ENCODE results near the gene ACAT2. TPM values are rescaled to one million over a fixed set of nuclear protein-coding genes. Genes with fewer than 3 reads are reported as not detected.

ACAT2 gene
- 12.9 and 37.0 TPM in 2 replicates for total RNA-seq

GRCh38 chr6:159761873-159762680 is at the start of gene ACAT2:
Gene ACAT2 (plus strand): TSS chr6:159762045. CDS start chr6:159762088, 43 bp downstream.

GRCh38 chr6:159726918-159727716 is 34.7 kb upstream of the ACAT2 start, which contains the start of gene WTAP:
Gene WTAP (plus strand): TSS chr6:159727506. CDS start chr6:159736266, 8,760 bp downstream.

DNA sequence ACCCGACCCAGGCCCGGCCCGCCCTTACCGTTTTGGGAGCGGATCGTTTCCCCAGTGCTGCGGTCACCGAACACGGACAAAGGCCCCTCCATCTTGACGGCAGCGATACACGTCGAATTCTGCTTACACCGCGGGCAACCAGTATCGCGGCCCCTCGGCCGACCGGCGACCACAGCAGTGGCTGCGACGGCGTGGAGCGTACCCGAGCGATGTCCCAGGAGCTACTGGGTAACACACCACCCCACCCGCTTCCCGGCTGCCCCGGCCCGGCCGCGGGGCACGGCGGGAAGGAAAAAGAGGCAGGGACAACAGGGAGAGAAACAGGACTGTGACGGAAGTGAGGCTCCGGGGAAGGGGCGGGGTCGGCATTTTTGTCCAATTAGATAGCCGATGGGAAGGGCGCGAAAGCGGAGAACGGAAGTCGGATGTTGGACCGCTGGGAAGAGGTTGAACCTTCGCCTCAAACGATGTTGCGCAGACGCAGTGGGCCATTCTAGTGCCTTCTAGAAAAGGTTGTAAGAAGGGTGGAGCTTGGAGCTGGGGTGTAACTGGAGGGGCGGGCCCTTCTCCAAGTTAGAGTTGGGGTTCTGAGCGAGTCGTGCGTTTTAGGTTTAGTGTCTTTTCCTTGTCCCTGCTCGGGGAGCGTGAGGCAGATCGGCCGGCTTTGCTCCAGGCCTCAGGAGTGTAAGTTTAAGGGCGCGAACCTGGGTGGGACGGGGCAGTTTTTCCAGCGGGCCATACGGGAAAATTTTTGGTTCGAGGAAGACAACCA is 27.7 kb downstream of the ACAT2 start, which contains the start of gene TCP1:
Gene TCP1, minus strand, starts transcription at position 226 of the 772 bp plus-strand sequence. Its CDS starts 134 bp downstream, at position 92.

DNA sequence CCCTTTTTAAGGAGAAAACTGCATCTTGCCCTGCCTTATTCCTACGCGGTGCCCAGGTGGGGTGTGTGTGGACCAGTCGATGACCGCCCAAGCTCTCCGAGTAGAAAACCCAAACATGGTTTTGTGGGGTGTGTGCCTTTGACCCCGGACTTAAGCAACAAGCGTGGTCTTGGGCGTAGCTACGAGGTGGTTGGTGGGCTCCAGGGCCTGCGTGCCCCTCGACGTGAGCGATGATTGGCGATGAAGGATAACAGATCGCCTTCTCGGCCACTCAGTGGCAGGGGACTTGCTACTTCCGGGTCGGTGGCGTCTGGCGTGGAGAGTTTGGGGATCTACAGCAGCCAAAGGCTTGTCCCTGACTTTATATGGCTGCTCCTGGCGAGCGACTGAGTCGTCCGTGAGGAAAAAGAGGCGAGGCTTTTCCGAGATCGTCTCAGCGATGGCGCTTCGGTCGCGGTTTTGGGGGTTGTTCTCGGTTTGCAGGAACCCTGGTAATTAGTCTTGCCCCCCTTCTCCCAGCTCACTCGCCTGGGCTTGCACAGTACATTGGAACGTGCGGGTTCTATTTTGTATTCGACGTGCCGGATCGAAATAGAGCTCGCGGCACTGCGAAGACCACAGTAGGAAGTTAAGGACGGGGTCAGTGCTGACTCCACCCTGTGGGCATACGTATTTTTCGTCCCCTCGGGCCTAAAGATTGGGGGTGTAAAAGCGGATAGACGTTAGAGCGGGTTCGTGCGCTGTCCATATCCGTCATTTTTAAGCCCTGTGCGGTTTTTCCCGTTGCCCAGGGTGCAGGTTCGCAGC is 28.5 kb downstream of the ACAT2 start, which contains the start of gene MRPL18:
Gene MRPL18, plus strand, starts transcription at position 319 of the 807 bp plus-strand sequence. Its CDS starts 121 bp downstream, at position 440.

DNA sequence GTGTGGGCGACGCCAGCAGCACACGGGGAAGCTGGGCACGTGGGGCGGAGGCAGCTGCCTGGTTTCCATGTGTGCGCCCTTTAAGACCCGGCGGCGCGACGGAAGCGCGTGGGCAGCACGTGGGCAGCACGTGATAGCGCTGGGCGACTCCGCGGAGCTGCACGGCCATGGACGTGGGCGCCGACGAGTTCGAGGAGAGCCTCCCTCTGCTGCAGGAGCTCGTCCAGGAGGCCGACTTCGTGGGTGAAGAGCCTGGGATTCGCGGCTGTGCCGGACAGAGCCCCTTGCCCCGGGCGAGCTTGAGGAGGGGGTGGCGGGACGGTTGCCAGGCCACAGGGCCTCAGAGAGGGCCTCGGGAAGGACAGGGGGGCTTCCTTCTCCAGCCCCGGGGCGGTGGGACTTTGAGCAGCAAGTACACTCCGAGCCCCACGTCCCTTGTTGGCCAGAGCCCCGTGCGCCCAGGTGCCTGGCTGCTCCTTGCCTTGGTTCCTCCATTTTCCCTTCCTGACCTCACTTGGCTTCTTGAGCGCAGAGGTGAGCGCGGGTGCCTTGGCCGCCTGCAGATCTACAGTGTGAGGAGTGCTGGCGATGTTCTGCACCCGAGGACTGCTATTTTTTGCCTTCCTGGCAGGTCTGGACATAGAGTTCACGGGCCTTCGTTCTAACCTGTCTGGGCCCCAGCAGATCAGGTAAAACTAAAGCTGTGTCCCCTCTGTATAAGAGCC is 38.5 kb downstream of the ACAT2 start, which contains the start of gene PNLDC1:
Gene PNLDC1, plus strand, starts transcription at position 136 of the 725 bp plus-strand sequence. Its CDS starts 32 bp downstream, at position 168.

Other genes starting within 250 kb of the ACAT2 start
- gene SOD2, start 68.8 kb upstream of the ACAT2 start, total RNA-seq = 125 and 171 TPM in 2 replicates
- gene WTAP, start 34.5 kb upstream of the ACAT2 start, total RNA-seq = 76.1 and 83.8 TPM in 2 replicates
- 371 and 375 TPM in 2 replicates for gene TCP1, start 27.6 kb downstream of the ACAT2 start, total RNA-seq
- 64.9 and 89.7 TPM in 2 replicates for gene MRPL18, start 28.4 kb downstream of the ACAT2 start, total RNA-seq
- 0.09 TPM in 1 of 2 replicates, not detected in the other for gene PNLDC1, start 38.2 kb downstream of the ACAT2 start, total RNA-seq
- not detected in 2 replicates for gene MAS1, start 128.9 kb downstream of the ACAT2 start, total RNA-seq
- gene IGF2R, start 207.0 kb downstream of the ACAT2 start, total RNA-seq = 56.5 and 105 TPM in 2 replicates